HepG2 (cell line): Measurements from ENCODE around the gene KDM7A.

Source experiments
- MEIS2 ChIP-seq: sonication (generic); formaldehyde crosslinking; IDR thresholded peaks from 2 replicates; pipeline ENCODE4 v1.9.0; 2021; ENCODE audit warnings: mild to moderate bottlenecking, missing genetic modification reagents
- RXRA ChIP-seq: sonication (generic); formaldehyde crosslinking; IDR thresholded peaks from 2 replicates; pipeline ENCODE4 v1.5.1; 2020; ENCODE audit warnings: missing genetic modification reagents
- SRSF9 ChIP-seq: fragments of 200-400 bp; formaldehyde crosslinking; IDR thresholded peaks from 2 replicates; pipeline ENCODE4 v1.6.1; 2018; ENCODE audit warnings: borderline replicate concordance, mild to moderate bottlenecking, low read depth, low read length; ENCODE audit not compliant: insufficient read depth, poor library complexity, severe bottlenecking
- ZNF629 ChIP-seq: sonication (generic); formaldehyde crosslinking; conservative IDR thresholded peaks from 2 replicates; pipeline ENCODE4 v1.5.0; 2020; ENCODE audit warnings: missing genetic modification reagents

- TF ChIP-seq ZNF629 (CRISPR knock-in tag) (no peak), SRSF9 (no peak), MEIS2 (CRISPR knock-in tag) (no peak), RXRA (CRISPR knock-in tag) (no peak)
Observed at GRCh38 chr7:140069298-140069949, 107.4 kb downstream of the KDM7A start.
